ENCODE measurements around the gene ARID5A.
"Not testable (repeated sequence)": the region's sequence is repeated elsewhere in the genome, so short reads cannot be mapped to it uniquely, and the experiment has no call there.

ARID5A gene

GRCh38 chr2:96536445-96537065 is at the start of gene ARID5A:
Gene ARID5A (plus strand): TSS chr2:96536752. CDS start chr2:96536827, 75 bp downstream.
- DNase-seq (ENCODE audit: low spot score): peak; percentile 98

GRCh38 chr2:96489261-96489660 is 47.3 kb upstream of the ARID5A start:
- no peak for DNase-seq (ENCODE audit: low spot score)

DNA sequence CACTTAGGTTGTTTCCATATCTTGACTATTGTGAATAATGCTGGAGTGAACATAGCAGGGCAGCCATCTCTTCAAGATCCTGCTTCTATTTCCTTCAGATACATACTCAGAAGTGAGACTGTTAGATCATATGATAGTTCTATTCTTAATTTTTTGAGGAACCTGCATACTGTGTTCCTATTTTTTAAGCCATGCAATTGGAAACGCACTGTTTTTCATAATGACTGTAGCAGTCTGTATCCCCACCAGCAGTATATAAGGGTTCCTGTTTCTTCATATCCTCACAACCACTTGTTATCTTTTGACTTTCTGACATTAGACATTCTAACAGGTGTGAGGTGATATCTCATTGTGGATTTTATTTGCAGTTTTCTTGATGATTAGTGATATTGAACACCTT is 46.9 kb upstream of the ARID5A start:
- DNase-seq (ENCODE audit: low spot score): no peak

- DNase-seq (ENCODE audit: low spot score): no peak
Measured at GRCh38 chr2:96491860-96492497, 44.6 kb upstream of the ARID5A start.

DNA sequence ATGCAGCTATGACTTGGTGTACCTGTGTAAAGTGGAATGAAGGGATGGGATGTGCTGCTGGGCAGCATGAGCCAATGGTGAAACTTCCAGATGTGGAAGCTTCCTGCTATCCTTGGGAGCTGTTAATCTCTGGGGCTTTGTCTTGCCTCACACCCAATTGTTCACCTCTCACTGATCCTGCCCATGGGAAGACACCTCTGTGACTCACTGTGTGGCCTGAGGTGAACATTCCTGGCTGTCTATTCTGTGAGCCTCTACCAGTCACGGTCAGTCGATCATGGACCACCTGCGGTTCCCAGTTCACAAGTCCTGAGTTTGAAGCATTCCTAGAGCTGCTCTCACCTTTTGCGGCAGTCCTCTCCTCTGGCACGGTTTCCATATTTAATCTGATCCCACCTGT is 43.5 kb upstream of the ARID5A start:
- DNase-seq (ENCODE audit: low spot score): peak; percentile 70

DNA sequence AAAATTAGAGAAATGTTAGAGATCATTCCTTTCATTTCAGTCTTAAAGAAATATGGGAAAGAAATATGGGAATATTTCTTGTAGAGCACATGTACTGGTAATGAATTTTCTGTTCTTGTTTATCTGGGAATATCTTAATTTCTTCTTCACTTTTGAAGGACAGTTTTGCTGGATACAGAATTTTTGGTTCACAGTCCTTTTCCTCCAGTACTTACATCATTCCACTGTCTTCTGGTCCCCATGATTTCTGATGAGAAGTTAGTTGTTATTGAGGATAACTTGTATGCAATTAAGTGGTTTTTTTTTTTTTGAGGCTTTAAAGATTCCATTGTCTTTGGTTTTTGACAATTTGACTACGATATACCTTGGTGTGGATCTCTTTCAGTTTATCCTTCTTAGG is 42.4 kb upstream of the ARID5A start:
- no peak for DNase-seq (ENCODE audit: low spot score)

DNA sequence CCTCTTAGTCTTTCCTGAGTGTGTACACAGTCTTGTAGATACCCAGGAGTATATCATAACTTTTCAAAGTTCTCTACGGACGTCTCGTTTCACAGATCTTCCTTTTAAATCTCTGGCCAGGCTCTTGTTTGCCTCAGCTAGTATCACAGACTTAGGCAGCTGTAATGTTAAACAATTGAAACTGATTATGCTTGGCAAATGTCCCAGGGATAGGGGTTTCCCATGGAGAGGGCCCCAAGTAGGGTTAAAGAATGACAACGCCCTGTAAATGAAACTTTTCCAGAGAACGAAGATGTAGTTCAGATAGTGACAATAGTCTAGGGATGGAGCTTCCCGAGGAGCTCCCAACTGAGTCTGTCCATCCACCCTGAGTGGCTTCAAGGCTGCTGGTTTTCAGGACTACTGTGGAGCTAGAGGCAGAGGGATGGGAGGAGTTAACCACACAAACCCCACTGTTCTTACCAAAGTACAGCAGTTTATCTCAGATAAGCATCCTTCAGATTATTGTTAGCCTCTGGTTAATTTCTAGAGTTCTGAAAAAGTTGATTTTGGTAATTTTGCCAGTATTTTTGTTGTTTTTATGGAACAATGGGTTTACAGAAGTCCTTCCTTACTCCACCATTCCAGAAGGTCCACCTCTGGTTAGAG is 40.4 kb upstream of the ARID5A start:
- no peak for DNase-seq (ENCODE audit: low spot score)

DNA sequence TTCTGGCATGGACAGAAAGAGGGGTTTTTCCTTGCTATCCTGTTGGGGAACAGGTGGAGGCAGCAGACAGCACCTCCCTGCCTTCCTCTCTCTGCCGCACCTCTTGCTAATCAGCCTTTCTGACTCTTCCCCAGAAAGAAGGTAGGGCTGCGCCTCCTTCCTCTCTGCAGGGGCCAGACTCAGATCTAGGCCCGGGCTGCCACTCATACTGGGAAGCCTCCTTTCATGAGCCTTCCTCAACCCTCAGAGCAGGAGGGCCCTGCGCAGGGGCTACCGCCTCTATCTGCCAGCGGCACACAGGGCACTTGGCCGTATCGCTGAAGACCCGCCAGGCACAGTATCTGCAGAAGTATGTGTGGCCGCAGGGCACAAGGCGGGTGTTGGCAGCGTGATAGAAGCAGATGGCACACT is 38.5 kb upstream of the ARID5A start:
- DNase-seq (ENCODE audit: low spot score): peak; percentile 25

DNA sequence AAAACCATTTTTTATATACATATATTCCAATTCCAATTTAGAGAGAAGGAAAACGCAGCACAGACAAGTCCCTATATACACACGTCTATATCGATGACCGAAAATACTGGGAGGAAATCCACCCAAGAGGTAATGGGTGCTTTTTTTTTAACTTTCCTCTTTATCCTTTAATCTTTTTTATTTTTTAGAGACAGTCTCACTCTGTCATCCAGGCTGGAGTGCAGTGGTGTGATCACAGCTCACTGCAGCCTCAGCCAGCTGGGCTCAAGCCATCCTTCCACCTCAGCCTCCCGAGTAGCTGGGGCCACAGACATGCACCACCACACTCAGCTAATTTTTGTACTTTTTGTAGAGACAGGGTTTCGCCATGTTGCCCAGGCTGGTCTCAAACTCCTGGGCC is 37.9 kb upstream of the ARID5A start:
- not testable (repeated sequence) for DNase-seq (ENCODE audit: low spot score)

DNA sequence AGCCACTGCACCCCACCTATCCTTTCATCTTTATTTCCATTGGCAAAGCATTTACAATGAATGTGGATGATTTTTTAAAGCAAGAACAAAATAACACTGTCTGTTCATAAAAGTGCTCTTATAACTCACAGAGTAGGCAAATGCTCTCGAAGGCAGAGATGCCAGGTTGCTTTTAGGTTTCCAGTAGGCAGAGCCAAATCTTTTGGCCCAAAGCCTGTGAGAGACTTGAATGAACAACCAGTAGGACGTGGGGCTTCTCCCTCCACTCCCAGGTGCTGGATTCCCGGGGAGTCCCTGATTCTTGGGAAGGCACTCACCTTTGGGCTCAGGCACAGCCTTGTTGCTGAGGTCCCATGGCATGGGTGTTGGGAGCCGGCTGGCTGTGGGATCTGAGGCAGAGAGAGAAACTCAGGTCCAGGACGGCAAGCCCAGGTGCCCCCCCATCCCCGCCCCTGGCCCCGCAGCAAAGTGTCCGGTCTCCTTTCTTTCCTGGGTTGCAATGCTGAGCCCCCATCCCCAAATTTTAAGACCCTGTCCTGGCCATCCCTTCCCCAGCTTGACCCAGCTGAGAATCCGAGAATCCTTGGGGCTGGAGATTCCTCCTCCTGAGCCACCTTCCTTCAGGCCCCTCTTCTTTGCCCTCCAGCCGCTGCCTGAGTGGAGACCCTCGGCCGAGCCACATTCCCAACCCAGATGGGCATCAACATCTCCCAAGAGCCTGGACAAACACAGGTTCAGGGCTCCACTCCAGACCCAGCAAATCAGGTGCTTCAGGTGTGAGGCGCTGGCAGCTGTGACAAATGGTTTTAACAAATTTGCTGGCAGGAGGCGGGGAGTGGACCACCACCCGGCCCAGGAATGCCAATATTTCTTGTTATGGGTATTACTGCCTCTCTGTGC is 37.2 kb upstream of the ARID5A start:
- DNase-seq (ENCODE audit: low spot score): no peak

GRCh38 chr2:96500385-96501066 is 36.0 kb upstream of the ARID5A start:
- no peak for DNase-seq (ENCODE audit: low spot score)

- no peak for DNase-seq (ENCODE audit: low spot score)
Measured at GRCh38 chr2:96501471-96501874, 35.1 kb upstream of the ARID5A start.

DNA sequence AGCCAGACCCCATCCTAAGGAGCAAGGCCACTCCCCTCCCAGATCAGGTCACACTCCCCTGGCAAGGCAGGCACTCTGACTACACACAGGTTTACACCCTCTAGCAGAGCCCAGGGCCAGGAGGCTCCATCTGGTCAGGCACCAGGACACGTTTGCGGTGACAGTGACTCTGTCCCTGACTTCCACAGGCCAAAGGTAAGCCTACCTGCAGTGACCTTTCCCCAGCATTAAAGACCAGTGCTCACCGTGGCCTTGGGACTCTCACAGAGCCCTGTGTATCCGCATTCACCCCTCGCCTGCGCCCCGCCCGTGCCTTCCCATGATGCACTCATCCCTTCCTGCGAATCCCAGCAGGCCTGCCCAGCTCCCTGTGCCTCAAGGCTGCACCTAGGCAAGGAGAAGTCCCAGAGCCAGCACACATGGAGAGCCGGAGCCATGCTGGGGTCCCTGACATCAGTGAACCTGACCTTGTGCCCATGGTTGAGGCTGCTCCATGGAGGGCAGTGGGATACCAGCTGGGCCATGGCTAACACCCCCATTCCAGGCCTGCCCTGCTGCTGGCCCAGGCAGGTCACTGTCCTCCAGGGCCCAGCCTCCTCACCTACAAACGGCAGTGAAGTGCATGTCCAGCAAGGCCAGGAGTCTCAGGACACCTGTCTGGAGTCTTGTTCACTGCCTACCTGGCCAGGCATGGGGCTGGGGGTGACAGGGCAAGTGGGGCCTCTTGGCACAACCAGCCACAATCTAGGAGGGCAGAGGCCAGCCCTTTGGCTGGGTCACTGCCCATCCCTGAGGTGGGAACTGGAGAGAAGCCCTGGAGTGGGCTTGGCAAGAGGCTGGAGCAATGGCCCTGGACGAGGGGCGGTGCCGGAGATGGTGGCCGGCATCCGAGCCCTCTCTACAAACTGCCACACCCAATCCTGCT is 34.4 kb upstream of the ARID5A start:
- no peak for DNase-seq (ENCODE audit: low spot score)

DNA sequence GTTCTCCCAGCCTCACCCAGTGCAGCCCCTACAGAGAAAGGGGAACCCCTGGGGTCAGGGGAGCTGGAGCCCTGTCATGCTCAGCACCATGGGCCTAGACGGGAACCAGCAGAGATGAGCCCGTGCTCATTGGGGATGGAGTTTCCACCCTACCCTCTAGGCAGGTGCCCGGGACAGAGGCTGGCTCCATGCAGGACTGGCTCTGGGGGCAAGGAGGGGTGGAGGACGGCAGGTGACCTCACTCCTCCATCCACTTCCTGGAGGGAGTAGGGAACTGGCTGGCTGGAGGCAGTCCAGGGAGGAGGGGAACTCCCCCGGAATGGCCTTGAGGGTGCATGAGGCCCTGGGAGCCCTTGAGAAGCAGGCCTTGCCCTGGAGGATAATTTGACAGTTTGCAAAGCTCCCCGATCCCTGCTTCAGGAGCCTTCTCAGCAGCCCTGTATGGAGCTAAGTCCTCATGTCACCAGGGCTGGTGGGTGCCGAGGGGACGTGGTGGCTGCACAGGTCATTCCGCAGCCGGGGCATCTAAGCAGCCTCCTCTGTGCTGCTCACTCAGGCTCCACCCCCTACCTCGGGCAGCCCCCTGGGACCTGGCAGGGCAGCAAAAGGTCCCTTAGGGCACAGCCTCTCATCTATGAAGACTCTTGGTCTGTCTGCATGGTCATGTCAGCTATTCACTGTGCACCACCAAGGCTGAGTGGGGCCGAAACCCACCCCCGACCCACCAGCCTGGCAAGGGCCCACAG is 33.5 kb upstream of the ARID5A start:
- DNase-seq (ENCODE audit: low spot score): no peak

DNA sequence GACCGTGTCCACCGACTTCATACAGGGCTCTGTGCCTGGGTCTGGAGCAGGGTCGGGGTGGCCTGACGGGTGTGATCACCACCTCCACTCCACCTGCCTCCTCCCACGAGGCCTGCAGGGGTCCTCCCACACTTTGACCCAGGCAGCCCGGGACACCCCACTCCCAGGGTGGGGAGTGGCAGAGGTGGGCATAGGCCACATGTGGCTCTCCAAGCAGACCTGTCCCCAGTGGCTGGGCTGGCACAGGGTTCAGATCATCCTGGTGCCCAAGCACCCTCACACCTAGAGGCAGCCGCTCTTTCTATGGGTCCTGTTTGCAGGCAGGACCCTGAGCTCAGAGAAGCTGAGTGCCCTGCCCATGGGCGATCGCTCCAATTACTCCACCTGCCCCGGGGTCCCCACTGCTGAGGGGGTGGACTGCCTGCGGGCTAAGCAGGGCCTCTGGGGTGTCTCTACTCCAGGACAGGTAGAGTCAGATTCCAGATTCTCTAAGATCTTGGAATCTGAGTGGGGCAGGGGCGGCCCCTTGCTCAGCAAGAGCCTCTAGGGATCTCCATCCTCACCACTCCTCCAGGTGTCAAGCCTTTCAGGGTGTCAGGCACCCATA is 32.8 kb upstream of the ARID5A start:
- no peak for DNase-seq (ENCODE audit: low spot score)

- no peak for DNase-seq (ENCODE audit: low spot score)
Measured at GRCh38 chr2:96505231-96505889, 31.2 kb upstream of the ARID5A start, which contains the start of gene NEURL3. Gene NEURL3 (minus strand): TSS chr2:96505357. CDS start chr2:96505286, 71 bp downstream.

DNA sequence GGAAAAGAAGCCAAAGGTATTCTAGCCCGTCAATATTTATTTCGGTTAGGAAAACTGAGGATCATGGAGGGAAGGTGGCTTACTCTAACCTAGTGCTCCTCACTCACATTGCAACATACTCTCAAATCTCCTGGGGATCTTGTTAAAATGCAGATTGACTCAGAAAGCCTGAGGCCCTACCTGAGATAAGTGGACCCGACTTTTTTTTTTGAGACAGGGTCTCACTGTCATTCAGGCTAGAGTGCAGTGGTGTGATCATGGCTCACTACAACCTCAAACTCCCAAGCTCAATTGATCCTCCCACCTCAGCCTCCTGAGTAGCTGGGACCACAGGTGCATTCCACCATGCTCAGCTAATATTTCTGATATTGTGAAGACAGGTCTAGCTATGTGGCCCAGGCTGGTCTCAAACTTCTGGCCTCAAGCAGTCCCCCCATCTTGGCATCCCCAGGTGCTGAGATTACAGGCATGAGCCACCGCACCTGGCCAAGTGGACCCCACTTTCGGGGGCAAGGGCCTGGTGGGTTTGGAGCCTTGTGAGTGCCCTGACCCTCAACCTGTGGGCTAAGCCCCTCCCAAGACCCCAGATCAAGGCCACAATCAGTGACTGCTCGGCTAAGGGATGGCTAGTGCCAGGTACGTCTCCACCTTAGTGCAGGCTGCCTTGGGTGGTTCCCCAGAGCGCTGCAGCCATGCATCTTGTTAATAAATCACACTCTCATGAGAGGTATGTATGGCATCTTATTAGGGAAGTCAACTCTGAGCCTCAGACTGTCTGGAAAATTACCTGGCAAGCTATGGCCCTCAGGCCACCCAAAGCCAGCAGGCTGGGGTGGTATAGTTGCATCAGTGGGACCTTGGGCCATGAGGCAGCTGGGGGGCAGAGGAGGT is 30.3 kb upstream of the ARID5A start:
- no peak for DNase-seq (ENCODE audit: low spot score)

DNA sequence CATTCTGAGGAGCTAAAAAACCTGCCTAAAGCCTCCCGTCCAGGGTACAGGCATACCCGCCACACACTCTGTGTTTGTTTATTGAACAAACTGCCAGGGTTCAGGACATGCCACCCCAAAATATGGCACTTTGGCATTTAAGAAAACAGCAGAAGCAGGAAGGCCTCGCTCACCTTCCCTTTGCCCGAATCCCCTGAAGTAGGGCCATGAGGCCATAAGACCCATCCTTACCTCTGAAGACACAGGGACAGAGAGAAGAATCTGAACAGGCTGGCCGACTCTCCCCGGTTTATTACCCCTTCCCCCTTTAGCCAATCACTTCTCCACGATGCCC is 29.7 kb upstream of the ARID5A start:
- DNase-seq (ENCODE audit: low spot score): no peak
